HG02970 (cell line): ENCODE results near the gene SSTR3.

Source experiments
- ATAC-seq: cut with Tn5 transposase; IDR thresholded peaks from one replicate; pipeline ENCODE4 v1.9.1; 2021; ENCODE audit warnings: mild to moderate bottlenecking, moderate library complexity, moderate number of reproducible peaks; ENCODE audit not compliant: unreplicated experiment, low FRiP score

SSTR3 gene

DNA sequence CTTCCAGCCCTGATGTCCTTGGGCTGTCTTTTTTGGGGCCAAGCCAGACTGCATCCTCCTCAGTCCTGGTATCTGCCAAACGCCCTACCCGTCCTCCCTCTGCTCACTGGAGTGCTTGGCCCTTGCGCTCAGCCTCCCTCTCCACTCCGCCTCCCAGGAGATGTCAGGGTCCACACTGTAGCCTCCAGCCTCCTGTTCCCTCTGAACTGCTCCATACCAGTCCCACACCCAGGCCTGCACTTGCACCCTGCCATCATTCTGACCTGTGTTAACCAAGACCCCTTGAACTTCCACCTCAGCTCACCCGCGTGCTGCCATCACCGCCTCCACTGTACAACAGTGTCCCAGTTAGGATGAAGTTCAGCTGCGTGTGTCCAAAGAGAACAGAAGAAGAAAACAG, 56.3 kb downstream of the SSTR3 start:
- no peak for ATAC-seq

GRCh38 chr22:37154925-37155712, 57.2 kb downstream of the SSTR3 start:
- ATAC-seq = no peak
